Panc1 (cell line): Measurements from ENCODE around the gene ZC3HAV1.

Source experiments
- CTCF ChIP-seq: fragments of 450-650 bp; IDR thresholded peaks from 2 replicates; pipeline ENCODE4 v1.5.1; 2017; ENCODE audit warnings: mild to moderate bottlenecking
- POLR2AphosphoS5 ChIP-seq: IDR thresholded peaks from 2 replicates; pipeline ENCODE4 v1.6.1; 2012; ENCODE audit warnings: mild to moderate bottlenecking, low read depth, low read length, moderate library complexity
- REST ChIP-seq, 2 experiments: IDR thresholded peaks; 2 replicates each; pipeline ENCODE4 v1.6.1; 2011 to 2012; ENCODE audit warnings: low read depth in 2 of 2, control low read depth in 1 of 2, low read length in 1 of 2, mild to moderate bottlenecking in 1 of 2, moderate library complexity in 1 of 2; ENCODE audit not compliant: insufficient read depth in 1 of 2
- SIN3A ChIP-seq: IDR thresholded peaks from 2 replicates; pipeline ENCODE4 v1.6.1; 2012; ENCODE audit warnings: low read depth, mild to moderate bottlenecking, low read length, moderate library complexity, borderline replicate concordance; ENCODE audit not compliant: insufficient read depth
- TCF7L2 ChIP-seq: IDR thresholded peaks from 2 replicates; pipeline ENCODE4 v1.6.1; 2011; ENCODE audit warnings: mild to moderate bottlenecking, low read depth, low read length, inconsistent platforms

GRCh38 chr7:139011373-139011772 lies 98.1 kb downstream of the ZC3HAV1 start:
- no peak for TF ChIP-seq CTCF
- no peak for TF ChIP-seq POLR2AphosphoS5
- no peak for TF ChIP-seq REST (IDR thresholded peaks at IDR 0.05; ENCODE audit: insufficient read depth in 1 of 2, low read depth in 2 of 2, low read length in 1 of 2)
- no peak for TF ChIP-seq SIN3A
- no peak for TF ChIP-seq TCF7L2
